ENCODE results near the gene LIN7B. TPM values are rescaled to one million over a fixed set of nuclear protein-coding genes. Genes with fewer than 3 reads are reported as not detected.

LIN7B gene
- total and polyA plus RNA-seq, 2 of the 8 experiments (the other 6 are each of a cell fraction or from before 2014, with no cell fraction given): 4.1 to 4.2 TPM

GRCh38 chr19:49151267-49152118 lies 37.3 kb downstream of the LIN7B start:
- Histone ChIP-seq H2BK20ac (ENCODE audit: low read length) (no peak overlapping the region), H3K23ac (ENCODE audit: insufficient read length) (no peak overlapping the region), H3K9me3 (ENCODE audit: insufficient read depth in 2 of 2, low read depth in 1 of 2, low read length in 1 of 2) (no peaks in the 10 kb centered on the region), H3K18ac (ENCODE audit: extremely low read depth, low read length) (0 out of 2 replicates have a peak overlapping the region, but pooled peaks have one; percentile 9), H3K14ac (ENCODE audit: insufficient read length) (no peak overlapping the region), H3K36me3 (ENCODE audit: control insufficient read depth in 2 of 4, insufficient read depth in 4 of 4, low read length in 3 of 4) (no peaks in the 10 kb centered on the region), H3K23me2 (ENCODE audit: low read depth, low read length) (peaks cover 24% of the 10 kb centered on the region), H4K5ac (ENCODE audit: insufficient read length, low read depth, low read length) (no peak overlapping the region), H3K4ac (replicated peaks; ENCODE audit: insufficient read length, low read depth, low read length) (no peak overlapping the region), H4K20me1 (replicated peaks in 1 of 2; ENCODE audit: control insufficient read depth in 1 of 2, insufficient read depth in 2 of 2, low read length in 2 of 2) (peaks cover 0 to 2% of the 10 kb centered on the region in 2 experiments), H4K91ac (replicated peaks; ENCODE audit: insufficient read length, low read length) (no peak overlapping the region), H3K4me2 (ENCODE audit: insufficient read depth in 1 of 2, low read depth in 2 of 2, low read length in 2 of 2) (peak overlapping the region; percentile 85 to 95), H3K56ac (replicated peaks; ENCODE audit: insufficient read length, low read depth, low read length) (no peak overlapping the region), H2BK12ac (ENCODE audit: low read depth, low read length) (no peak overlapping the region), H3K79me1 (ENCODE audit: low read depth, low read length) (0 out of 2 replicates have a peak, but pooled peaks cover 2% of the 10 kb centered on the region), H3K4me1 (replicated peaks in 1 of 4; ENCODE audit: control insufficient read depth in 3 of 4, insufficient read depth in 4 of 4, low read length in 3 of 4) (peaks cover 0 to 30% (median 20%) of the 10 kb centered on the region in 4 experiments; a peak in 6 of 7 replicates), H3K4me3 (ENCODE audit: extremely low read depth in 1 of 4, insufficient read depth in 2 of 4, low read depth in 3 of 4, low read length in 4 of 4) (peak overlapping the region; percentile 69 to 97 (median 90); a peak in 7 of 8 replicates), H3K79me2 (ENCODE audit: control insufficient read depth in 1 of 2, insufficient read depth in 2 of 2, low read length in 2 of 2) (no peaks in the 10 kb centered on the region), H2AFZ (ENCODE audit: low read length) (no peak overlapping the region), H3K27me3 (replicated peaks in 1 of 4; ENCODE audit: control insufficient read depth in 3 of 4, extremely low read depth in 1 of 4, insufficient read depth in 3 of 4, low read length in 3 of 4) (peaks cover 0 to 7% (median 3%) of the 10 kb centered on the region in 4 experiments; a peak in 3 of 7 replicates), H3K27ac (ENCODE audit: low read depth, low read length) (no peak overlapping the region), H2BK5ac (ENCODE audit: low read depth, low read length) (no peak overlapping the region), H4K8ac (ENCODE audit: extremely low read depth, insufficient read depth, low read length) (no peak overlapping the region), H3K9ac (replicated peaks in 1 of 4; ENCODE audit: extremely low read depth in 1 of 4, low read depth in 3 of 4, low read length in 3 of 4) (0 out of 7 replicates have a peak overlapping the region, but pooled peaks of 1 of the 4 experiments have one; percentile 13), H2BK15ac (ENCODE audit: low read length) (no peak overlapping the region), H2AK5ac (ENCODE audit: low read depth, low read length) (0 out of 2 replicates have a peak overlapping the region, but pooled peaks have one; percentile 1), H2BK120ac (replicated peaks; ENCODE audit: low read depth, low read length) (no peak overlapping the region)
- CTCF ChIA-PET (ENCODE audit: partially characterized antibody): interaction anchor here (0.8 to 2.1 kb wide), 8 partner anchors 14 to 77 kb away, joined by 3 to 10 read pairs (median 4); no protein-coding TSS in a partner anchor
- peak; percentile 95 to 100 for DNase-seq (ENCODE audit: low read depth in 1 of 2, low spot score in 2 of 2)
- POLR2A ChIA-PET (ENCODE audit: partially characterized antibody): interaction anchor here (0.6 to 5.6 kb wide), 17 partner anchors 8 to 188 kb away, joined by 3 to 30 read pairs (median 4); partner anchors contain the start of genes LIN7B, PPFIA3 and TRPM4
- FAIRE-seq: peak; percentile 87
- 6% methylated on average over 41 of the region's 45 CpGs; no CpG with 5 or more reads in 1 of the 2 experiments for WGBS, 2 experiments (ENCODE audit: extremely low coverage in 1 of 2, insufficient coverage in 1 of 2, insufficient read length in 1 of 2, insufficient replicate concordance in 2 of 2, low coverage in 1 of 2, low lambda C conversion rate in 2 of 2, missing lambda C conversion rate in 1 of 2)
- TF ChIP-seq TAF1 (IDR thresholded peaks at IDR 0.05; ENCODE audit: low read depth, low read length) (peak; percentile 79; the same call in 1 of the 2 replicates), KDM1A (IDR thresholded peaks at IDR 0.05; ENCODE audit: borderline replicate concordance, low read length) (peak; percentile 89), POLR2A (IDR thresholded peaks at IDR 0.05; ENCODE audit: control extremely low read depth in 1 of 2, low read depth in 2 of 2, low read length in 2 of 2) (peak in 1 of 2 experiments; percentile 53; a peak in 1 of 3 replicates), CHD2 (IDR thresholded peaks at IDR 0.05; ENCODE audit: low read length) (0 out of 2 replicates have a peak, but pooled peaks have one; percentile 8), RNF2 (IDR thresholded peaks at IDR 0.05; ENCODE audit: borderline replicate concordance, low read depth, low read length, missing control alignments, poor library complexity, severe bottlenecking) (no peak), SIN3A (conservative IDR thresholded peaks at IDR 0.05 in 1 of 2, IDR thresholded peaks at IDR 0.05 in 1 of 2; ENCODE audit: low read depth in 1 of 2, low read length in 2 of 2) (peak in 1 of 2 experiments; percentile 92; a peak in 3 of 4 replicates), JUND (IDR thresholded peaks at IDR 0.05; ENCODE audit: low read length) (peak; percentile 65; the same call in 1 of the 2 replicates), E2F6 (IDR thresholded peaks at IDR 0.05) (peak; percentile 81), TCF12 (IDR thresholded peaks at IDR 0.05; ENCODE audit: low read depth, low read length) (0 out of 2 replicates have a peak, but pooled peaks have one; percentile 10), SIRT6 (IDR thresholded peaks at IDR 0.05; ENCODE audit: low read length) (no peak)
